NB4 (cell line): ENCODE measurements around the gene TNFSF15.

ENCODE experiments used
- CTCF ChIP-seq: IDR thresholded peaks from one replicate; pipeline ENCODE4 v1.5.1; 2012; ENCODE audit warnings: low read depth, low read length
- POLR2A ChIP-seq: IDR thresholded peaks from 2 replicates; pipeline ENCODE4 v1.6.1; 2011; ENCODE audit warnings: mild to moderate bottlenecking; ENCODE audit not compliant: insufficient read length; ENCODE audit errors: extremely low read depth

GRCh38 chr9:114825126-114825795, 19.4 kb upstream of the TNFSF15 start:
- TF ChIP-seq POLR2A (no peak), CTCF (no peak)
